Prostate gland (tissue), 2 donors: ENCODE results near the gene ECE2. TPM values are rescaled to one million over a fixed set of nuclear protein-coding genes. Genes with fewer than 3 reads are reported as not detected.

Experiments
- DNase-seq: peaks from one replicate; pipeline ENCODE4 v3.0.0-alpha.2; 2019; ENCODE audit warnings: low spot score
- H3K27ac ChIP-seq, 2 donors: fragments of 200-600 bp; sonication (generic); 2 replicates each; pipeline ENCODE4 v1.5.1; 2017 to 2019
- H3K27me3 ChIP-seq: fragments of 200-600 bp; sonication (generic); replicated peaks from 2 replicates; pipeline ENCODE4 v1.5.1; 2019; ENCODE audit not compliant: insufficient read depth
- H3K36me3 ChIP-seq, 2 donors: fragments of 200-600 bp; sonication (generic); 1 replicate in 1 of 2; 2 replicates in 1 of 2; pipeline versions ENCODE4 v1.5.1 to v1.8.1; 2017 to 2019
- H3K4me1 ChIP-seq: fragments of 200-600 bp; sonication (generic); replicated peaks from 2 replicates; pipeline ENCODE4 v1.5.1; 2019
- H3K4me3 ChIP-seq, 2 donors: fragments of 200-600 bp; sonication (generic); 2 replicates each; pipeline ENCODE4 v1.5.1; 2017 to 2019
- H3K9me3 ChIP-seq: fragments of 200-600 bp; sonication (generic); 2 replicates; pipeline ENCODE4 v1.5.1; 2017
- POLR2A ChIP-seq: fragments of 450-650 bp; IDR thresholded peaks from one replicate; pipeline ENCODE4 v1.6.1; 2016; ENCODE audit warnings: antibody characterized with exemption, mild to moderate bottlenecking
- POLR2AphosphoS5 ChIP-seq: sonication (generic); formaldehyde crosslinking; IDR thresholded peaks from one replicate; pipeline ENCODE4 v1.6.1; 2017; ENCODE audit warnings: antibody characterized with exemption
- WGBS: methylation state at CpG from one replicate; pipeline ENCODE4 v1.1.5; 2018; 5-methylcytosine and 5-hydroxymethylcytosine counted together
- intact Hi-C: fragments of 100-400 bp; cut with DNase I; formaldehyde crosslinking; loops from one replicate; pipeline ENCODE4 v1.14.2; 2022
- total RNA-seq, 2 donors: library from RNA; depleted of rRNA; stranded (reverse); fragments of >200 nt; gene quantifications; one replicate each; pipeline ENCODE4 v1.1.0, GENCODE V29; 2016
- TF ChIP-seq, protein P1 (sequence below), 4 experiments: fragments of 200-600 bp in 2 of 4; fragments of 450-650 bp in 2 of 4; sonication (generic) in 2 of 4; IDR thresholded peaks; 1 replicate in 3 of 4; 2 replicates in 1 of 4; pipeline ENCODE4 v1.5.1; 2016 to 2019; ENCODE audit warnings: antibody characterized with exemption in 4 of 4, mild to moderate bottlenecking in 2 of 4, moderate library complexity in 2 of 4

Gene ECE2
- total RNA-seq, 2 donors from 2014 or later: 0.57 TPM; not detected in 1

DNA sequence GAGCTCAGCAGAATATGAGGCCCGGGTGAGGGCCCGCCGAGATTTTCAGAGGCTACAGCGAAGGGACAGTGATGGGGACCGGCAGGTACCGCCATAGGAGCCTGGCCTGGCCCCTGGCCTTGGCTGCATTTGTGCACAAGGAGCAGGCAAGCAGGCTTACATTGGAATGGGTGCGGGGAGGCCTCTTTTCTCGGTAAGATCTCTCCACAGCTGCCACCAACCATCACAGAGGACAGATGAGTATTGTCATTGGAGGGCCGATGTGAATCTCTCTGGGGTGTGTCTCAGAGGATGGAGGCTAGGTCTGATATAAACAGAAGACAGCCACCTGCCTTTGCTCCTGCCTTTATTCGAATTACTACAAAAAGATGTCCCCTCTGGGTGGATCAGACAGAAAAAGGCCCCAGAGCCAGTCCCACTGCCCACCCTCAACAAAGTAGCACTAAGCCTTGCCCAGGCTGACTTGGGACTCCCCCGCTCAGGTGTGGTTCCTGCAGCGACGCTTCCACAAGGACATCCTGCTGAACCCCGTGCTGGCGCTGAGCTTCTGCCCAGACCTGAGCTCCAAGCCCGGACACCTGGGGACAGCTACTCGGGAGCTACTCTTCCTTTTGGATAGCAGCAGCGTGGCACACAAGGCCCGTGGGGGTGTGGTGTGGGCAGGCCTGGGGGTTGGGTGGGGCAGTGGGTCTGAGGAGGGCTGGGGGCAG is 41.0 kb upstream of the ECE2 start:
- Histone ChIP-seq H3K4me3 (no peak overlapping the region), H3K36me3 (no peaks in the 10 kb centered on the region), H3K27ac (no peak overlapping the region), H3K9me3 (no peaks in the 10 kb centered on the region), H3K27me3 (no peaks in the 10 kb centered on the region), H3K4me1 (peaks cover 7% of the 10 kb centered on the region)
- DNase-seq: no peak
- TF ChIP-seq, protein P1, sequence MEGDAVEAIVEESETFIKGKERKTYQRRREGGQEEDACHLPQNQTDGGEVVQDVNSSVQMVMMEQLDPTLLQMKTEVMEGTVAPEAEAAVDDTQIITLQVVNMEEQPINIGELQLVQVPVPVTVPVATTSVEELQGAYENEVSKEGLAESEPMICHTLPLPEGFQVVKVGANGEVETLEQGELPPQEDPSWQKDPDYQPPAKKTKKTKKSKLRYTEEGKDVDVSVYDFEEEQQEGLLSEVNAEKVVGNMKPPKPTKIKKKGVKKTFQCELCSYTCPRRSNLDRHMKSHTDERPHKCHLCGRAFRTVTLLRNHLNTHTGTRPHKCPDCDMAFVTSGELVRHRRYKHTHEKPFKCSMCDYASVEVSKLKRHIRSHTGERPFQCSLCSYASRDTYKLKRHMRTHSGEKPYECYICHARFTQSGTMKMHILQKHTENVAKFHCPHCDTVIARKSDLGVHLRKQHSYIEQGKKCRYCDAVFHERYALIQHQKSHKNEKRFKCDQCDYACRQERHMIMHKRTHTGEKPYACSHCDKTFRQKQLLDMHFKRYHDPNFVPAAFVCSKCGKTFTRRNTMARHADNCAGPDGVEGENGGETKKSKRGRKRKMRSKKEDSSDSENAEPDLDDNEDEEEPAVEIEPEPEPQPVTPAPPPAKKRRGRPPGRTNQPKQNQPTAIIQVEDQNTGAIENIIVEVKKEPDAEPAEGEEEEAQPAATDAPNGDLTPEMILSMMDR (IDR thresholded peaks at IDR 0.05): no peak
- WGBS: 87% methylated on average over 18 of the region's 19 CpGs
- intact Hi-C loops: no loop called here

DNA sequence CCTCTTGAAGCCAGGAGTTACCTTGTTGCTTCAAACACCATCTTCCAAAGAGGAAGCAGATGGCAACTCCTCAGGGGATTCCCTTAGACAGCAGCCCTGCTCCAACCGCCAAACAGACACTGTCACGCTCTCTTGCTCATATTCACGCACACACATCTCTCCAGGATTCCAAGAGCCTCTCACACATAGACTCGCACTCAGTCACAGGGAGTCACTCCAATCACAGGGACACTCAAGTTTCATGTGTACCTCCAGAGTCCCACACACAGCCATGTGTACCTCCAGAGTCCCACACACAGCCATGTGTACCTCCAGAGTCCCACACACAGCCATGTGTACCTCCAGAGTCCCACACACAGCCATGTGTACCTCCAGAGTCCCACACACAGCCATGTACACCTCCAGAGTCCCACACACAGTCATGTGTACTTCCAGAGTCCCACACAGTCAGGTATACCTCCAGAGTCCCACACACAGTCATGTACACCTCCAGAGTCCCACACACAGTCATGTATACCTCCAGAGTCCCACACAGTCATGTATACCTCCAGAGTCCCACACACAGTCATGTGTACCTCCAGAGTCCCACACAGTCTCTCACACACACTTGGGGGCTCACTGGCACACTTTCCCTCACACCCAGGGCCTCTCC is 40.3 kb upstream of the ECE2 start:
- intact Hi-C loops: no loop called here
- no peaks in the 10 kb centered on the region for H3K9me3 ChIP-seq
- 96% methylated on average over 4 of the region's 4 CpGs for WGBS
- TF ChIP-seq, protein P1 (IDR thresholded peaks at IDR 0.05): no peak
- H3K27me3 ChIP-seq: no peaks in the 10 kb centered on the region
- H3K36me3 ChIP-seq: no peaks in the 10 kb centered on the region
- H3K27ac ChIP-seq: no peak overlapping the region
- no peaks in the 10 kb centered on the region for H3K4me1 ChIP-seq
- DNase-seq: no peak
- no peak overlapping the region for H3K4me3 ChIP-seq

DNA sequence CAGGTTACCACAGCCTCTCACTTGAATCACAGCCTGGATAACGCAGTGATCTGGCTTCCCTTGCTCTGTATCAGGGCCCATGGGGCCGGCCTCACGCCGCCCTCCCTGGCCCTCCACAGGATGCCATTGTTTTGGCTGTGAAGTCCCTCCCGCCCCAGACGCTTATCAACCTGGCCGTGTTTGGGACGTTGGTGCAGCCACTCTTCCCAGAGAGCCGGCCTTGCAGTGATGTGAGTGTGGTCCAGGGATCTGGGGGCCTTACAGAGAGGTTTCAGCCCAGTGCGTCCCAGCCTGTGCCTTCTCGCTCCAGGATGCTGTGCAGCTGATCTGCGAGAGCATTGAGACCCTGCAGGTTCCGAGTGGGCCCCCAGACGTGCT is 39.8 kb upstream of the ECE2 start:
- intact Hi-C loops: no loop called here
- H3K27ac ChIP-seq: no peak overlapping the region
- H3K4me3 ChIP-seq: no peak overlapping the region
- DNase-seq: no peak
- no peaks in the 10 kb centered on the region for H3K4me1 ChIP-seq
- H3K36me3 ChIP-seq: no peaks in the 10 kb centered on the region
- 48% methylated on average over 13 of the region's 14 CpGs for WGBS
- H3K9me3 ChIP-seq: no peaks in the 10 kb centered on the region
- TF ChIP-seq POLR2A: no peak
- TF ChIP-seq, protein P1 (IDR thresholded peaks at IDR 0.05): no peak
- TF ChIP-seq POLR2AphosphoS5: no peak
- no peaks in the 10 kb centered on the region for H3K27me3 ChIP-seq

DNA sequence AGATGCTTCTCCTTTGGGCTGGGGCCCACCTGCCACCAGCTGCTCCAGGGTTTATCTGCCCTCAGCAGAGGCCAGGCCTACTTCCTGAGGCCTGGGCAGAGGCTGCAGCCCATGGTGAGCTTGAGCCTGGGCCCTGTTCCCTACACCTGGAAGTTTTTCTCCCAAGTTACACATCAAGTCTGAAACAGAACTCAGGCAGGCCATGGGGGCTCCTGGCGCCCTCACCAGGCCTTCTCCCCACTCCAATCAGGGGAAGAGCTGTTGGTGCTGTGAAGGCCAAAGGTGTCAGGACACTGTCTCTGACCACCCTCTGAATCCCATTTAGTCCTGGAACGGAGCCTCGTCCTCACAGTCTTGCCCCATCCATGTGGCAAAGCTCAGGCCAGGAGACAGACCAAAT is 39.2 kb upstream of the ECE2 start:
- intact Hi-C loops: no loop called here
- Histone ChIP-seq H3K27ac (no peak overlapping the region), H3K4me3 (no peak overlapping the region), H3K9me3 (no peaks in the 10 kb centered on the region), H3K4me1 (no peaks in the 10 kb centered on the region), H3K36me3 (no peaks in the 10 kb centered on the region), H3K27me3 (no peaks in the 10 kb centered on the region)
- TF ChIP-seq, protein P1 (IDR thresholded peaks at IDR 0.05): no peak
- no peak for TF ChIP-seq POLR2A
- DNase-seq: no peak
- WGBS: 77% methylated on average over 3 of the region's 3 CpGs

DNA sequence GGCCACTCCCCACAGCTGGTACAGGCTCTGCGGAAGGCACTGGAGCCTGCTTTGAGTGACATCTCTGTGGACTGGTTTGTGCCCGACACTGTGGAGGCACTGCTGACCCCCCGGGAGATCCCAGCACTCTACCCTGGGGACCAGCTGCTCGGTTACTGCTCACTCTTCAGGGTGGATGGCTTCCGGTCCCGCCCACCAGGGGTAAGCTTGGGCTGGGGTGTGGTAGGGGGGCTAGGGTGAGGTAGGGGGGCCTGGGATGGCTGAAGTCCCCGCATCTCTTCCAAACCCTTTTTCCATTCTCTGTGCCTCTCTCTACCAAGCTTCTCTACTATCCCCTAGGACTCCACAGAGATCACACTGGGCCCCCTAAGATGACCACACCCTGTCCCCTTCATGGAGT is 38.6 kb upstream of the ECE2 start:
- Histone ChIP-seq H3K27me3 (no peaks in the 10 kb centered on the region), H3K36me3 (no peaks in the 10 kb centered on the region), H3K4me1 (no peaks in the 10 kb centered on the region), H3K4me3 (no peak overlapping the region), H3K9me3 (no peaks in the 10 kb centered on the region), H3K27ac (no peak overlapping the region)
- 75% methylated on average over 7 of the region's 7 CpGs for WGBS
- no peak for DNase-seq
- intact Hi-C loops: no loop called here
- TF ChIP-seq, protein P1 (IDR thresholded peaks at IDR 0.05): no peak
- TF ChIP-seq POLR2A: no peak
- no peak for TF ChIP-seq POLR2AphosphoS5
